NB4 (cell line): ENCODE results near the gene NUP210.

Source experiments
- MAX ChIP-seq: IDR thresholded peaks from 2 replicates; pipeline ENCODE4 v1.6.1; 2011; ENCODE audit warnings: low read depth, low read length
- MYC ChIP-seq: IDR thresholded peaks from 2 replicates; pipeline ENCODE4 v1.6.1; 2011; ENCODE audit warnings: low read depth, low read length
- POLR2A ChIP-seq: IDR thresholded peaks from 2 replicates; pipeline ENCODE4 v1.6.1; 2011; ENCODE audit warnings: mild to moderate bottlenecking; ENCODE audit not compliant: insufficient read length; ENCODE audit errors: extremely low read depth
- TF ChIP-seq, protein P1 (sequence below): IDR thresholded peaks from one replicate; pipeline ENCODE4 v1.5.1; 2012; ENCODE audit warnings: low read depth, low read length

GRCh38 chr3:13344663-13345062 is 75.5 kb downstream of the NUP210 start:
- no peak for TF ChIP-seq POLR2A
- TF ChIP-seq, protein P1, sequence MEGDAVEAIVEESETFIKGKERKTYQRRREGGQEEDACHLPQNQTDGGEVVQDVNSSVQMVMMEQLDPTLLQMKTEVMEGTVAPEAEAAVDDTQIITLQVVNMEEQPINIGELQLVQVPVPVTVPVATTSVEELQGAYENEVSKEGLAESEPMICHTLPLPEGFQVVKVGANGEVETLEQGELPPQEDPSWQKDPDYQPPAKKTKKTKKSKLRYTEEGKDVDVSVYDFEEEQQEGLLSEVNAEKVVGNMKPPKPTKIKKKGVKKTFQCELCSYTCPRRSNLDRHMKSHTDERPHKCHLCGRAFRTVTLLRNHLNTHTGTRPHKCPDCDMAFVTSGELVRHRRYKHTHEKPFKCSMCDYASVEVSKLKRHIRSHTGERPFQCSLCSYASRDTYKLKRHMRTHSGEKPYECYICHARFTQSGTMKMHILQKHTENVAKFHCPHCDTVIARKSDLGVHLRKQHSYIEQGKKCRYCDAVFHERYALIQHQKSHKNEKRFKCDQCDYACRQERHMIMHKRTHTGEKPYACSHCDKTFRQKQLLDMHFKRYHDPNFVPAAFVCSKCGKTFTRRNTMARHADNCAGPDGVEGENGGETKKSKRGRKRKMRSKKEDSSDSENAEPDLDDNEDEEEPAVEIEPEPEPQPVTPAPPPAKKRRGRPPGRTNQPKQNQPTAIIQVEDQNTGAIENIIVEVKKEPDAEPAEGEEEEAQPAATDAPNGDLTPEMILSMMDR, result no peak
- TF ChIP-seq MYC, result no peak
- TF ChIP-seq MAX, result no peak
